Jurkat, Clone E6-1 (cell line): ENCODE data around the gene POU3F1.
A peak's percentile ranks its signal among the peaks of the same experiment; 100 is the strongest.

ENCODE experiments used
- DNase-seq: peaks from one replicate; pipeline ENCODE4 v3.0.0-alpha.2; 2011; ENCODE audit warnings: low read depth, low spot score
- H3K4me3 ChIP-seq: 2 replicates; pipeline ENCODE4 v1.5.1; 2011; ENCODE audit warnings: mild to moderate bottlenecking, low read length, control low read depth, moderate library complexity

Gene POU3F1

DNA sequence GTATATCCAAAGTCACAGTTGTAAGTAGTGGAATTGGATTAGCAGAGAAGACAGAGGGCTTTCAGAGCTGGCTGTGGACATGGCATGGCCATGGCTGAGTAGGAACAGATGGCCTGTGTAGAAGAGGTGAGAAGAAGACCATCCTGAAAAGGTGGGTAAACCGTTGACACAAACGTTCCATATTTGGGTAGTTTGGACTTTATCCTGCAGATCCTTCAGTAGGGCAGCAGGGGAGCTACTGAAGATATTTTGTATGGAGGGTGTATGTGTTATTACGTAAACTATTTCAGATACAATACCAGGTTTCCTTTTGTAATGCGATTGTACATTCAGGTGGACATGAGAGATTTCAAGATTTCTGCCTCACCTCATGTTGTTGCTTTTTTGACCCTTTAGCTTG lies 32.4 kb downstream of the POU3F1 start:
- H3K4me3 ChIP-seq: no peak overlapping the region

DNA sequence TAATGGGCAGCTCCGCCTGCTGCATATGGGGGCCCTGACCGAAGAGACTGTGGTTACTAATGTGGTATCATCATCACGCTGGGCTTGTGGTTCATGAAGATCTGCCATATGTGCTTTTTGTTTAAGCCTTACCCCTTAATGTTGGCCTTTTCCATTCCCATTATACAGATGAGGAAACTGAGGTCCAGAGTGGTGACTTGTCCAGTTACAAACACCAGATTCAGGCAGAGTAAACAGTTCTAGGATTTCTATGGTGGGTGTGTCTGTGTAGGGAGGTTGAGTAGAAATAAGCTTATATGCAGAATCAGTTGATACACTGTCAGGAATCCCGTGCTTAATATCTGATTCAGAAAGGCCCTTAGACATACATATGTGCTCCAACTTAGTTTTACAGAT lies 33.4 kb downstream of the POU3F1 start:
- DNase-seq: no peak
- H3K4me3 ChIP-seq: peak overlapping the region; percentile 80

More for the DNA sequence above, 32.4 kb downstream of the POU3F1 start:
- DNase-seq: no peak

DNA sequence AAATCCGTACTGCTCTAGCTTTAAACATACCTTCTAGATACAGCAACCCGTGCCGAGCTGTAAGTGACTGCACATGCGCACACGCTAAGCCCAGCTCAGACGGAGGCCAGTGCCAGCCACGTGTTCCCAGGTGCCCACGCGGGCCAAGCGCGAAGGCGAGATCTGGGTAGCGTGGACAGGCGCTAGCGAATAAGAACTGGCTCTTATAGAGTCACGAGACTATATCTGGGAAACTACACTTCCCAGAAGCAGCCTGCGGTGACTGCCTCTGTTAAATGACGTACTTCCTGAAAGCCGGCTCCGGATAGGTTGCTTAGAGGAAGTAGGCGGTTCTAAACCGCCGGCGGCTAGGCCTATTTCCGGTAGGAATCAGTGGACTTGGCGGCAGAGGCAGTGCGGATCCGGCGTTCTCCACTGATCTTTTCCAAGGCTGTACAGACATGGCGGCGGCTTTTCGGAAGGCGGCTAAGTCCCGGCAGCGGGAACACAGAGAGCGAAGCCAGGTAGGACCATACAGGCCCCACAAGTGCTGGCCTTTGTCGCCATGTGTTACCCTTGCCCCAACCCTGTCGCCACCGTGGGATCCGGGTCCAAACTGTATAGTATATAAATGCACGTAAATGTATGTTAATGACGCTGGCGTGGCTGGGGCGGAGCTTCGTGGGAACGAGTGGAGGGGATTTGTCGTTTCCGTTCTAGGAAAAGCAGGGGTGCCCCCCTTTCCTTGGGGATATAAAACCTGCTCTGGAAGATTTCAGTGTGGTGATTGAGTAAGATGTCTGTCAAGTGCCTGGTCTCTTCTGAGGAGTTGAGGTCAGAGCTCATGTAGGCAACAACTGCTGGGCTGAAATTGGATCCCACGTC lies 34.0 kb downstream of the POU3F1 start, which contains the start of gene UTP11:
TSS of gene UTP11 (plus strand) at position 372 of the 864 bp plus-strand sequence. CDS start at position 441, 69 bp downstream.
- peak within 1 kb of the TSS; percentile 80 for H3K4me3 ChIP-seq
- DNase-seq: peak; percentile 98

DNA sequence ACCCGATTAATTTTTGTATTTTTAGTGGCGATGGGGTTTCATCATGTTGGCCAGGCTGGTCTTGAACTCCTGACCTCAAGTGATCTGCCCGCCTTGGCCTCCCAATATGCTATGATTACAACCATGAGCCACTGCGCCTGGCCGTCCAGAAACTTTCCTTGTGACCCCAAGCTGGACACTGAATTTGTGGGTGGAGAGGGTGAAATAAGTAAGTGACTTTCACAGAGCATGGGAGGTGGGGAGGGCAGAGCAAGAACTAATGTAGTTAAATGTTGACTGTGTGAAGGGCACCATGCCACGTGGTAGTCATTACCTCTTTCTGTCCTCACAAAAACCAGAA lies 36.8 kb downstream of the POU3F1 start:
- no peak overlapping the region for H3K4me3 ChIP-seq
- no peak for DNase-seq

DNA sequence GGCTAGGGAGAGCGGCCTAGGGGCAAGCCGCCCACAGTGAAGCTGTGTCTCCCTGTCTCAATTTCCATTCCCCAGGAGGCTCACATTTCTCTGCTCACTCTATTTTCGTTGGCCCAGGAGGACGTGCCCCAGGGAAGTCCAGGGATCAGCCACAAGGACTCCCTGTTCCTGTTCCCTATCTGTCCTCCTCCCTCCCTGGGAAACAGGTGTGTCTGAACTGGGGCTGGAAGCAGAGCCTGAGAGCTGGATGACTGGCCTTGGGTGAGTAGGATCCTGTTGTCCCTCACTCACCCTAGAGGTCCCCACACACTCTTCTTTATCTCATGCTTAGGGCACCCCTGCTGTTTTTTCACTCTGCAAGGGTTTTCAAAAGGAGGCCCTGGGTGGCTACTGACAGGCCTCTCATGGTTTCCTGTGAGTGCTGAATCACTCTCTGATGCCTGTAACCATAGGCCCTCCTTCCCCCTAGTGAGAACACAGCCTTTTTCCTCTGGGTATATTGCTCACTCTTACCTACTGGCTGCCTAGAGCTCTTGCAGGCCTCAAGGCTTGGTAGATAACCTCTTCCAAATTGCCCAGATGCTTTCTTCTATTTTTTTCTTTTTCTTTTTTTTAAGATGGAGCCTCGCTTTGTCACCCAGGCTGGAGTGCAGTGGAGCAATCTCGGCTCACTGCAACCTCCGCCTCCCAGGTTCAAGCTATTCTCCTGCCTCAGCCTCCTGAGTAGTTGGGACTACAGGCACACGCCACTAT lies 37.3 kb downstream of the POU3F1 start:
- DNase-seq: peak; percentile 76
- no peak overlapping the region for H3K4me3 ChIP-seq

DNA sequence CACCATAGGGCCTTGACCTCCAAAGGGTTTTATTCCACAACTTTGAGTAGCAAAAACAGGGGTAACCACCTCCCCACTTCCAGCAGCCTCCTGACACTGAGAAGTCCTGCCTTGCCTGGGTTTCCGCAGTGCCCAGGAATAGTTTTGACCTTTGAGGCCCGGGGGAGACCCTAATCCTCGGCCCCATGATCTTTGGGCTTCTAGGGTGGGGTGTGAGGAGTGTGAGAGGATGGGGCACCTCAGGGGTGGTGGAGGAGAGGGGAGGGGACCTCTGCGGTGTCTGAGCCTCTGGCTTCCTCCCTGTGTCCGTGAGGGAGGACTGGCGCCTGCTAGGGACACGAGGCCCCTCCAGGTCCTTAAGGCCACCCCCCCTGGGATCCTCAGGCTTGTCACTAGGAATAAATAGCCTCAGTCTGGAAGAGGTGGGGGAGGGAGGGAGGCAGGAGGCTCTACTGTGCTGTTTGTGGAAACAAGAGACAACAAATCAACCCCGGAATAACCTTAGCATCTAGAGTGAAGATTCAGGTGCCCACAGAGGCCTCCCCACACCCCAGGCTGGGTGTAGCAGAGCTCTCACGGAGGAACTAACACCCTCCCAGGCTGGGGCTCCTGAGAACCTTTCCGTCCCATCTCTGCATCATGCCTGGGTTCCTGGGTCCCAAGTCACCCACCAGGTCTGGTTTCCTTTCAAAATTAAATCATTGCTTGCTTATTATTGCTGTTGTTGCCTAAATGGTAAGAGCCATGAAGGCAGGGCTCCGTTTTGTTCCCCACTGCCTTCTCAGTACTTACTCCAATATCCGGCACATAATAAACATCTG lies 40.4 kb downstream of the POU3F1 start:
- DNase-seq: no peak
- H3K4me3 ChIP-seq: peak overlapping the region; percentile 63

DNA sequence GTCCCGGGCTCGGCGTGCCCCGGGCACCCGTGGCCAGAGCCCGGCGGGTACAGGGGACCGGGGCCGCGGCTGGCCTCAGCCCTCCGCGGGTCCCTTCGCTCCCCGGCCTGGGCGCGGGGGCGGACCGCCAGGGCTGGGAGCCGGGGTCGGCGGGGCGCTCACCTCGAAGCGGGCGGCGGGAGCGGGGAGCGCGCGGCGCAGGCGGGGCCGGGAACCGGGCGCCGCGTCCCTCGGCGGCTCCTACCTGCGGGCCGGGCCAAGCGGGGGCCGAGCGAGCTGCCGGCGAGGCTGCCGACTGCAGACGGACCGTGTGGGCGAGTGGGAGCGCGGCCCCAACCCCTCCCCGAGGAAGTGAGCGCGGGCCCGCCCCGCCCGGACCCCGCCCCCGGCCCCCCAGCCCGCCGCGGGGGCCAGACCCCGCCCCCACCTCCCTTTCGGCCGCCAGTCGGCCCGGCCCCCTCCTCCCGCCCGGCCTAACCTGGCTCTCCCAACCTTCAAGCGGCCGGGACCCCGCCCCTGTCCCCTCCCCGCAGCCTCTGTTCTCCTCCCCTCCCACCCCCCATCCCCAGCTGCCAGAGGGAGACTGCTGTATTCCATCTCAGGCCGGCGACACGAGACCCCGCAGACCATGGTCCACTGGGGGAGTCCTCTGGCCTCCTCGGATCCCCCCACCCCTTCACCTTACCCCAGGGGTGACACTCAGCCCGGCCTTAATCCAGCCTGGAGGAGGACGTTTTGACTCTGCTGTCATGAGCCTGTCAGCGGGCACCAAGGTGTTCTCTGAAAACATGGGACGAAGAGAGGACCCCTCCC lies 41.2 kb downstream of the POU3F1 start, which contains the start of gene FHL3:
TSS of gene FHL3 (minus strand) at position 320 of the 813 bp plus-strand sequence. CDS start 6,102 bp downstream, outside the sequence.
- DNase-seq: peak; percentile 33
- H3K4me3 ChIP-seq: peak within 1 kb of the TSS; percentile 63

DNA sequence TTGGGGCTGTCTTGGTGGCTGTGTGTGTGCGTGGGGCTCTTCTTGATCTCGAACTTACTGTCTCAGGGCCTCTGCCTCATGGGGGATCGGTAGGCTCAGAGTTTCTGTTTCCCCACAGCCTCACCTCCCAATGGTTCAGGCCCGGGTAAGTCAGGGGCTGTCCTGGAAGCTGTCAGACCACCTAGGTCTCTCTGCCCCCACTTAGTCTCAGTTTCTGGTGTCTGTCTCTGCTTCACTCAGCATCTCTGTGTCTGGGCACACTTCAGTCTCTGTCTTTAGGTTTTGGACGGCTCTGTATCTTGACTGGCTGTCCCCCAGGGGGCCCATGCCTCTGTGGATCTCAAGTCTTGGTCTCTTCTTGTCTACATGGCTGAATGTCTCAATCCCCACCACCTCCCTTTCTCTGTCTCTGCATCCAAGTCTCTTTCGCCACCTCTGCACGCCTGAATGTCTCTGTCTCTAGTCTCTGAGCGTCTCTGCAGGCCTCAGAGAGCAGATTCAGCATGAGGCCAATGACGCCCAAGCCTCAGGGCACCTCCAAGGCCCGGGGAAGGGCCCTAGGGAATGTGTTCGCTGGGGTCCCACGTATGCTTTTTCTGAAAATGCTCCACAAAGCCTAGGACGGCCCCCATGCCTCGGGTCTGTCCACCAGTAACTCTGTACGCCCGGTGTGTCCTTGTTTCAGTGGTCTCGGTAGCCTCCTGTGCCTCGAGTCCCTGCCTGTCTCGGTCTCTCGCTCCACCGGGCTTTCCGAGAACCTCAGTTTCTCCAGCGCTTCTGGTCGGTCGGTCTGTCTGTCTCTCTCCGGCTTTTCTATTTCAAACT lies 42.1 kb downstream of the POU3F1 start:
- peak overlapping the region; percentile 63 for H3K4me3 ChIP-seq
- no peak for DNase-seq

DNA sequence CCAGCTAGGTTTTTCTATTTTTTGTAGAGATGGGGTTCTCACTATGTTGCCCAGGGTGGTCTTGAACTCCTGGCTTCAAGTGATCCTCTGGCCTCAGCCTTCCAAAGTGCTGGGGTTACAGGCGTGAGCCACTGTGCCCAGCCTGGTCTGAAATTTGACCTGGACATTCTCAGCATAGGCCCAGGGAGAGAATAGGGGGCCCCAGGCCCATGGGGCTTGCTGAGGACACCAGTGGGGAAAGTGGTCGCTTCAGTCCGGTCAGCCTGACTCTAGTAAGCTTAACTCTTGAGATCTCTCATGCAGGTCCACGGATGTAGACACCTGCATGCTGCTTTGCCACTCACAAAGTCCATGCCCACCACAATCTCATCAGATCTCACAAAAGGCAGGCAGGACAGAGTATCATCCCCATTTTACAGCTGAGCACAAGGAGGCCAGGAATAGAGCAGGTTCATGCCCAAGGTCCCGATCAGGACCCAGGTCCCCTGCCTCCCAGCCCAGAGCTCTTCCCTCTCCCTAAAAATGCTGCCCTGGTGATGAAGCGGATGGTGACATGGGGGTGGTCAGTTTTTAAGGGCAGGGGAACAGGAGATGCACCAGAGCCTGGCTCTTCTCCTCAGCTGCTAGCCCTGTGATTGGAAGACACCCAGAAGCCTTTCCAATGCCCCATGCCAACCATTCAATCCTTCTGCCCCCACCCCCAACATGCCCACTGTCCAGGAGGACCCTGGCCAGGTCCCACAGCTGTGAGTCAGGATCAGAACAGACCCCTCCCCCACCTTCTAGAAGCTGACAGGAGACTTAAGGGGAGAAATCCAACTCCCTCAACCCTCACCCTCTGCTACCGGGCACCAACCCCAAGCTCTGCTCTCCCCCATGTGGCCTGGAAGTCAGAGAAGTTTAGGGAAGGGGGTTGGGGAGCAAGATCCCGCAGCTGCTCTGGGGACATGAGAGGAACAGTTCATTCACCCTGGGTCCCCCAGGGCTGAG lies 43.0 kb downstream of the POU3F1 start:
- H3K4me3 ChIP-seq: no peak overlapping the region
- DNase-seq: no peak

DNA sequence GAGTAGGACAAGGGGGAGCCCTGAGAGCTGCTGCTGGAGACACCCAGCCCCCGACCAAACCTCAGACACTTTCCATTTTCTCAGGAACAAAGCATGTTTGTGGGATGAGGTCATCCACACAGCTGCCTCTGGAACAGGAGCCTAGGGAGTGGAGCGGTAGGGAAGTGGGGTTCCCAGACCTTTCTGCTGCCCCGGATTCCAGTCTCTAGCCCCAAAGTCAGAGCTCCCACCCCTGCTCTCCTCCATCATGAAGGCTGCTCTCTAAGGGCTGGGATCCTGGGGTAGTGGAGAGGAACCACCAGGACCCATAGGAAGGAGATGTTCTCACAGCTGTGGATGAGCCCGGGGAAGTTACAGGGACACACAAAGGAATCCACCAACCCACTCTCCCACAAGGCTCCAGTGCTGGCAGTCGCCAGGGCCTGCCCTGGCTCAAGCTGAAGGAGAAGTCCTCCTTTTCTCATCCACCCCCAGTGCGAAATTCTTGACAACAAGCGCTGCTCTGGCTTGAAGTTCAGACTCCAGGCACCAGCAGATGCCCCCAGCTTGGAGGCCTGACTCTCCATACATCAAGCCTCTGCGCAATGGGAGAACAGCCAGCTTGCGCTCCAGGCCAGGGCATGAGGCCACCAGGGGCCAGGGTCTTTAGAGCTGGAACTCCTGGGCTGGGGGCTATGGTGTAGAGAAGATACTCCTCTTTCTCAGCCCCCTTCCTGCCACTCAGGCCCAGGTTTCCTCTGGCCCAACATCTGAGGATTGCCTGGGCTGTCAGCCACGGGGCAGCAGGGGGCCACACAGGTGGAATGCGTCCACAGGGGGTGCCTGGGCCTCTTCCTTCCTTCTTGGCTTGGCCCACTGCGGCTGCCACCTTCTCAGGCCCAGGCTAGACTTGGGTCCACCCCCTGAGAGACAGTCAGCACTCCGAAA lies 45.8 kb downstream of the POU3F1 start:
- H3K4me3 ChIP-seq: no peak overlapping the region
- no peak for DNase-seq

DNA sequence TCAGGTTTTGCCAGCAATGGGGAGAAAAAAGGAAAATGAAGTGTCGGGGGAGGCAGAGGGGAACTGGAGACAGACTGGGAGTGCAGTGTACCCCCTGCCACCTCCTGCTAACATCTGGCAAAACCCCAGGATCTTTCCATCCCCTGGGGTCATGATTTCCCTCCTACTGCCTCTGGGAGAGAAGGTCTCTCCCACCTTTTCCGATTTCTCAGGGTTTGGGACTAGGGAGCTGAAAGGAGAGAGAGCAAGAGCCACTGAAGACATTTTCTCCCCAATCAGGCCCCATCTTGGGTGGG lies 46.4 kb downstream of the POU3F1 start:
- DNase-seq: no peak
- H3K4me3 ChIP-seq: no peak overlapping the region

DNA sequence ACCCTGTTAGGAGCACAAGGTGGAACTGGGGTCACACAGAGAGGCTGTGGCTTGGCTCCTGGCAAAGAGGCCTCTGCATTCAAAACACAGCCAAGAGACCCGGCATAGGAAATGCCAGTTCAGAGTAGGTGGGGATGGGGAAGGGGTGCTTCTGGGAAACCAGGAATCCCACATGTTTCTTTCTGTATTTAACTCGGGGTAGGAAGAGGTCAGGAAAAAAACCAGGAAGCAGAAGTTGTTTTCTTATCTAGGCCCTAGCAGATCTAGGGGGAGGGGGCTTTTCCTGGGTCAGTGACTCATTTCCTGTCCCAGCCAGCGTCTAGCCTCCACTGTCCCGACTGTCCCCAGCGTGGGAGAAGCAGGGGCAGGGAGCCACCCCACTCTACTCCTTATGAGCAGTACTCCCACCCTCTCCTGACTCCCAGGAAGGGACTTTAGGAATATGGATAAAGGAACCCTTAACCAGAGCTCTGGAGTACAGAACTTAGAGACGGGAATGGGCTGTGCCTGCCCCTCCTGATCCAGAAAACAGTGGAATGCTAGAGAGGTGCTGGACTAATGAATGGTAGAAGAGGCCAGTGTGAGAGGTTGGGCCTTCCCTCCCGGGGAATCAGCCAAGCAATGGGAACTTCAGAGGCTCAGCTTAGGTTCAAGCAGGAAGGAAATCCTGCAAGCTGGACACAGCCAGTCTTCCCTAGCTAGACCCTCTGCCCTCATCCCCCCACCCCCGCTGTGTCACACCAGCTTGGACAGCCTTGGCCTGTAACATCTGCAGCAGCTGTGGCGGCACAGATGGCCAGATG lies 47.0 kb downstream of the POU3F1 start:
- no peak for DNase-seq

DNA sequence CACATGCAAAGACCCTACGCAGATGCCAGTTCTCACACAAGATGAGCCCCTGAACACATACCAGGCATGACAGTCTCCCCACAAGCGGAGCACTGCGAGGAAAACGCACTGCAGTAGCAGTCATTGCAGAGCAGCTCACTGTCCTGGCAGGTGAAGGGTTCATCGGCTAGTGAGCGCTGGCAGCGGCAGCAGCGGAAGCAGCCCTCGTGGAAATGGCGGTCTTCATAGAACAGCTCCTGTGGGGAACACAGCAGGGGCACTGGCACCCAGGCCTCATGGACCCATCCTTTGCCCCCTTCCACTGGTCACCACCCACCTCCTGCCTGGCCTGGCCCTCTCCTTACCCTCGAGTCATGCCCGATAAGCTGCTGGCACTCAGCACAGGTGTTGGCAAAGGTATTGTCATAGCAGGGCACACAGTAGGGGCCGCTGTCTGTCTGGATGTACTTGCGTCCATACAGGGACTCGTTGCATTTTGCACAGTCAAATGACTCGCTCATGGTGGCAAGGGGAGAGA lies 47.6 kb downstream of the POU3F1 start:
- H3K4me3 ChIP-seq: no peak overlapping the region
- DNase-seq: no peak

More for the DNA sequence above, 47.0 kb downstream of the POU3F1 start:
- no peak overlapping the region for H3K4me3 ChIP-seq

DNA sequence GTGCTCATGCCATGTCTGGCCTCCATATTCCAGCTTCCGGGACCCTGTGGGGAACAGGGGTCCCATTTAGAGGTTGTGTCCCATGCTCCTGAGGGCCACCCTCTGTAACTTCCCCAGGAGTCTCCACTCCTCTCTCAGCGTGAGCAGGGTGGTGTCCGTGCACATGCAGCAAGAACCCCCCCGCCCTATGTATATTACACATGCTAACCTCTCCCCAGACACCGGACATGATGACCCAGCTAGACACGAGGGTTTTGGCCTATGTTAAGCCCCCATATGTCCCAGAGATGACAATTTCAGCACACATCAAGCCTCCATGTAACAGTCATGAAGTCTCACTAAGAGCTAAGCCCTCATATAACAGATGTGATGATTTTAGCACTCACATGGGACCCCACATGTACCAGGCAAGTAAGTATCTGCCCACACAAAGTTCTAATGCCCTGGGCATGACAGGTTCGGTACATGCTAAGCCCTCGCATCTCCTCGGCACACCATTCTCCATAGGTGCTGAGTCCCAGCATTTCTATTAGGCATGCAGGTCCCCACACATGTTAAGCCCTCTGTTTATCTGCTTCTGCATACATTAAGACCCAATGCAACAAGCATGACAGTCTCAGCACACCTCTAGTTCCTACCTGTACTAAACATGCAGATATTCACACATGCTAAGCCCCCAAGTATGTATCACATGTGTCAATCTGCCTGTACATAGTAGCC lies 48.3 kb downstream of the POU3F1 start:
- no peak overlapping the region for H3K4me3 ChIP-seq
- no peak for DNase-seq
